HG03045 (cell line): ENCODE data around the gene TOX2.

ENCODE experiments used
- ATAC-seq: cut with Tn5 transposase; IDR thresholded peaks from one replicate; pipeline ENCODE4 v1.9.1; 2021; ENCODE audit warnings: mild to moderate bottlenecking, moderate library complexity; ENCODE audit not compliant: unreplicated experiment

The TOX2 gene

GRCh38 chr20:44092551-44093248 is 178.0 kb downstream of the TOX2 start:
- ATAC-seq: no peak

- no peak for ATAC-seq
These were observed 178.6 kb downstream of the TOX2 start for GRCh38 chr20:44093249-44093582.

- ATAC-seq: no peak
These were observed 181.2 kb downstream of the TOX2 start for GRCh38 chr20:44095831-44096230.

- ATAC-seq: no peak
These were observed 183.0 kb downstream of the TOX2 start for GRCh38 chr20:44097521-44098255.

GRCh38 chr20:44098256-44098630 is 183.6 kb downstream of the TOX2 start:
- ATAC-seq: no peak

GRCh38 chr20:44098657-44099056 is 184.0 kb downstream of the TOX2 start:
- no peak for ATAC-seq

- ATAC-seq: no peak
These were observed 185.2 kb downstream of the TOX2 start for GRCh38 chr20:44099832-44100231.

GRCh38 chr20:44102582-44102981 is 187.9 kb downstream of the TOX2 start:
- no peak for ATAC-seq

- no peak for ATAC-seq
These were observed 190.3 kb downstream of the TOX2 start for GRCh38 chr20:44104798-44105517.

- no peak for ATAC-seq
These were observed 192.0 kb downstream of the TOX2 start for GRCh38 chr20:44106615-44107014.

- ATAC-seq: no peak
These were observed 195.3 kb downstream of the TOX2 start for GRCh38 chr20:44109951-44110361.

GRCh38 chr20:44110816-44111568 is 196.3 kb downstream of the TOX2 start:
- no peak for ATAC-seq

GRCh38 chr20:44111712-44112335 is 197.2 kb downstream of the TOX2 start:
- no peak for ATAC-seq

- ATAC-seq: no peak
These were observed 197.8 kb downstream of the TOX2 start for GRCh38 chr20:44112456-44112855.

- ATAC-seq: no peak
These were observed 198.4 kb downstream of the TOX2 start for GRCh38 chr20:44112889-44113617.

GRCh38 chr20:44113618-44114376 is 199.1 kb downstream of the TOX2 start:
- no peak for ATAC-seq

GRCh38 chr20:44115181-44115580 is 200.5 kb downstream of the TOX2 start:
- ATAC-seq: no peak

GRCh38 chr20:44115762-44116644 is 201.4 kb downstream of the TOX2 start:
- no peak for ATAC-seq
